GM18520 (cell line): Measurements from ENCODE around the gene GRIN3A.
"Not testable (repeated sequence)": the region's sequence is repeated elsewhere in the genome, so short reads cannot be mapped to it uniquely, and the experiment has no call there.

ENCODE experiments used
- ATAC-seq: cut with Tn5 transposase; IDR thresholded peaks from one replicate; pipeline ENCODE4 v1.9.1; 2021; ENCODE audit not compliant: unreplicated experiment

The GRIN3A gene

DNA sequence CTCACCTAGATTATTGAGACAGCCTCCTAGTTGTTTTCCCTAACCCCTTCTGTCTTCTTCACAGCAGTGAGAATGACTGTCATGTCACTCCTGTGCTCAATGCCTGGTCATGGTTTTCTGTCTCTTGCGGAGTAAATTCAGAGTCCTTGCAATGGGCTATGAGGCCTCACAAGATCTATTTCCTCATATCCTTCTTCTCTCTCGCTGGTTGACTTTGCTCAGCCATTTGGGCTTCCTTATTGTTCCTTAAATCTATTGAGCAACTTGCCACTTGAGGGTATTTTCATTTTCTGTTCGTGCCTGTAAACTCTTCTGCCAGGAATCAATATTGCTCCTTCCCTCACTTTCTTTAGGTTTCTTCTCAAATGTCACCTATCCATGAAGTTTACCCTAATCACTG lies 152.7 kb downstream of the GRIN3A start:
- ATAC-seq = no peak

- no peak for ATAC-seq
Measured at GRCh38 chr9:101582553-101582952, 155.9 kb downstream of the GRIN3A start.

- no peak for ATAC-seq
Measured at GRCh38 chr9:101579711-101580545, 158.5 kb downstream of the GRIN3A start.

DNA sequence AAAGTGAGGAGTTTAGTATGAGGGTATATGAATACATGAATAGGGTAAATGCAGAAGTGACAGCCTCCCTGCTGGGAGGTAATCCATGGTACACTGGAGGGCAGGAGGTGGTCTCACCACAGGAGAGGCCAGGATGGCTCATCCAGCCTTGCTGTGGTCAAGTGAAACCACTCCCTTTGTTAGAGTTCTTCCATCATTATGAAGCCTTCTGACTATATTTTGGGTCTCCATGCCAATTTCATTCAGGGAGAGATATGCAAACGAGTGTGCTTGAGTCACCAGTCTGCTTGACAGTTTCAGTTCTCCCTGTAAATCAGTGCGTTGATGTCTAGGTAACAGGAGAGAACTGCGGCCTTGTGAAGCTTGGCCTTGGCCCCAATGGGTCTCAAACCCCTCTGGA lies 160.1 kb downstream of the GRIN3A start:
- peak; percentile 51 for ATAC-seq

GRCh38 chr9:101574731-101575333 lies 163.6 kb downstream of the GRIN3A start:
- no peak for ATAC-seq

GRCh38 chr9:101572316-101572715 lies 166.1 kb downstream of the GRIN3A start:
- ATAC-seq = no peak

DNA sequence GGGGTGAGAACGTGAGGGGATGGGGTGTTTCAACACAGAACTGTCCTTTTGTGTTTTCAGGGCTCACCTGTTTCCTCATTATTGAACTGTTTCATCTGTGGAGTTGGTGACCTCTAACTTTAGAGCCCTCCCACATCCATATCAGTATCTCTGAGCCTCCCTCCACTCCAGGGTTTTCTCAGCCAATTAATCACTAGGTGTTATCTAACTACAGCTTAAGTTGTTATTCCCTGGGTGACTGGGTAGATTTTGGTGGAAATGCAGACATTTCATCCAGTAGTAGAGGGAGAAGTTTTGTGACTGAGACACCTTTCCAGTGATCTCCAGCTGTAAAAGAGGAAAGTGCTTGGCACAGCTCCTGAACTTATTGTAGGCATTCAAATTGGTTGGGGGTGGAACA lies 167.3 kb downstream of the GRIN3A start:
- no peak for ATAC-seq

DNA sequence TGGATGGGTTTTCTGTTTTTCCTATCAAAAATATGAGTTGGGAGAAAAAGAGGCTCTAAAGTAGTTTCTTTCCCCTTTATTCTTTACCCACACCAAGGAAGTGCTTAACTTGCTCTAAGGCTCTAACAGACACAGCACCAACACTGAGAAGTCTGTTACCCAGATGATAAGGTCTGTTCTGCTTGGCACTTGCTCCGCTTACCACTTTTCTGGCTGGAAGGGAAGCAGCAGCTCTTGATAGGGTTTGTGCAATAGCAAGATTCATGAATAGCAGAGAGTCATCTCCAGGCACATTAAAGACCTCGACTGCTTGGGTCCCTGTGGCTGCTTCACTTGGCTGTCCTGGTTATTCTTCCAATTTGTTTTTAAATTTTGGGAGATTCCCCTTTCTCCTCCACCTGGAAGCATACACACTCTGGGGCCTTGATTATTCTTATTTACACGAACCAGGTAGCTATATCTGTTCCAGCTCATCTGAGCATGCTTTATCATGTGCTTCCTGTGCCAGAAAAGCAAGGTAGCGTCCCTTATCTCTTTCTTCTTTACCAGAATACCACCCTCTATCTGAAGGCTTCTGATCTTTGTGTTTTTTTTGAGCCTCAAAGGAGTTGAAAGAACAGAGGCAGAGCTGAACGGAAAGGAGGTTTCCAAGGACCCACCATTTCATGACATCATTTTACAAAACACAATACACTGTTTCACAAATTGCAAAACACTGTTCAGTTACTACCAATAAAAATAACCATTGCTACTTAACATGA lies 168.5 kb downstream of the GRIN3A start:
- no peak for ATAC-seq

GRCh38 chr9:101567725-101568350 lies 170.6 kb downstream of the GRIN3A start:
- no peak for ATAC-seq

DNA sequence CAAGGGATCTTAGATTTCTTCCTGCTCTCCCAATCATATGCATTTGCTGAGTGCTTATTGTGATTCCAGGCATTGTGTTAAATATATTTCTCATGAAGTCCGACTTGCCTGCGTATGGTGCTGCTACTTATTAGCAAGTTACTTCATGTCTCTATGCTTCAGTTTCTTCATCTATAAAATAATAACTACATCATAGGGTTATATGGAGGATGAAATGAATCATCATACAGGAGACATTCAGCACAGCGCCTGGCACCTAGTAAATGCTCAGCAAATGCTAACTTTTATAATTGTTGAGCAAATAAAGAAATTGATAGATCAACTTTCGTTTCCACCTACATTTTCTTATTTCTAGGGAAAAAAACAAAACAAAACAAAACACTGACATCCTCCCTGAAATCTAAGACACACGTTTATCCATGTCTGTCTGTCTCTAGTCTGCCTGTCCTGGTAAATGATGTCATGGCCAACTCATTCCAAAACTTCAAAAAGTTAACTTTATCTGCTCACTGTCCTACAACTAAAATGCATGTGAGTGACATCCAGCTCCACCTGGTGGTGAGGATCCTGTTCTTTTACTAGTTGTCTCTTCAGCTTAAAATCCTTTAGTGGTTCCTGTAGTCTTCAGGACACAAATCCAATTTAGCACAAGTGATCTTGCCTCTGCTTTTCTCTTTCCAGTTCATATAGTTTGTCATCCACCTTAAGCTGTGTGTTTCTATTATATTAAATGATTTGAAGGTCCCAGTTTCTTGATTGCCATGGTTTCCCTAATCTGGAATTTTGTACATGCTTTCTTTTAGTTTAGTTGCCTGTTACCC lies 171.3 kb downstream of the GRIN3A start:
- no peak for ATAC-seq

DNA sequence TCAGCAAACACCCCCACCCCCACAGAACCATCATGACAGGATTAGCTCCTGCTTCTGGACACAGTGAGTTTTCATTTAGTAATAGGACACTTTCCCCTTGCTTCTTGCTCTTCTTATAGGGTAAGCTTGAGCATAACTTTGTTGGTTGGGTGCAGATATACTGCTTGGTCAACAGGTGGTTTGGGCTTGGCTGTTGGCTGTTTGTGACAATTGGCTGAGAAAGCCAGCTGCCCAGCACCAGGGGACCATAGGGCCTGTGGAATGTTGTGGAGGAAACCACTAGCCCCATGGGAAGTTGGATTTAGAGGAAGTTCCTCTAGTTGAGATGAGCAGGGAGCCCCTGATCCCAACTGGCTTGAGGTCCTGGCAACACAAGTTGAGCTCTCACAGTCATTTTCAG lies 174.2 kb downstream of the GRIN3A start:
- ATAC-seq = no peak

GRCh38 chr9:101562966-101563365 lies 175.5 kb downstream of the GRIN3A start:
- no peak for ATAC-seq

DNA sequence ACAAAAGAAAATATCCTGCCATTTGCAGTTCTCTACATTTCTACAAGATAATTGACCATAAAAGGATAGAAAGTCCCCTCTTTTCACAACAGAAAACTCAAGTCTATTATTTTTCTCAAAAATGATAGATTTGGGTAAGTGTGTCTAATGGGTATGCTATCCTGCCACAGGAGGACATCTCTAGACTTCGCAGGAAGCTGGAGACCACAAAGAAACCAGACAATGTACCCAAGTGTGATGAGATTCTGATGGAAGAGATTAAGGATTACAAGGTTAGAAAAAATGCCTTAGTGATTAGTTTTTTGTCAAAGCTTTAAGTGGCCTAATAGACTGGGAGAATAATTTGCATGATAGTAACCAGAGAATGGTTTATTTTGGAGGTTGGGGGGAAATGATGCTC lies 176.7 kb downstream of the GRIN3A start:
- no peak for ATAC-seq

DNA sequence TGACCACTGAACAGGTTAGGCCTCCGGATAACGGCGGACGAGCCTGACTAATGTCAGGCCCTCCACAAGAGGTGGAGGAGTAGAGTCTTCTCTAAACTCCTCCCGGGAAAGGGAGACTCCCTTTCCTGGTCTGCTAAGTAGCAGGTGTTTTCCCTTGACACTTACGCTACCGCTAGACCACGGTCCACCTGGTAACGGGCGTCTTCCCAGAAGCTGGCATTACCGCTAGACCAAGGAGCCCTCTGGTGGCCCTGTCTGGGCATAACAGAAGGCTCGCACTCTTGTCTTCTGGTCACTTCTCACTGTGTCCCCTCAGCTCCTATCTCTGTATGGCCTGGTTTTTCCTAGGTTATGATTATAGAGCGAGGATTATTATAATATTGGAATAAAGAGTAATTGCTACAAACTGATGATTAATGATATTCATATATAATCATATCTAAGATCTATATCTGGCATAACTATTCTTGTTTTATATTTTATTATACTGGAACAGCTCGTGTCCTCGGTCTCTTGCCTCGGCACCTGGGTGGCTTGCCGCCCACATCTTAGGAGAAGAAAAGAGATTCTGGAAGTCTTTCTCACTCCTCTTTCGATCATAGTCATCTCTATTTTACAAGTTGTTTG lies 188.9 kb downstream of the GRIN3A start:
- ATAC-seq = not testable (repeated sequence)

- ATAC-seq = no peak
Measured at GRCh38 chr9:101543098-101543735, 195.2 kb downstream of the GRIN3A start.

DNA sequence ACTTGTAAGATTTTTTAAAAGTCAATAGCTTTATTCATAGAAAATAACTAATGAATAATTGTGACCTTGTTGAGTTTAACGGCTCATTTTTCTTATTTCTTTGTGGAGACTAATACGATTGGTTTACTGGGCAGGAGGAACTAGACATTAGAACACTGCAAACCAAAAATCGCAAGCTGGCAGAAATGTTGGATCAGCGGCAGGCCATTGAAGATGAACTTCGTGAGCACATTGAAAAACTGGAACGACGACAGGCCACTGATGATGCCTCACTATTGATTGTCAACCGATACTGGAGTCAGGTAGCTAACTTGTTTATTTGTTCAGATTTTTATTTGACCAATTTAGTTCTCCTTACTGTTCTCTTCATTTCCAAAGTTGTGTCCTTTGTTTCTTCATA lies 198.4 kb downstream of the GRIN3A start:
- no peak for ATAC-seq

- no peak for ATAC-seq
Measured at GRCh38 chr9:101536938-101537337, 201.5 kb downstream of the GRIN3A start.

DNA sequence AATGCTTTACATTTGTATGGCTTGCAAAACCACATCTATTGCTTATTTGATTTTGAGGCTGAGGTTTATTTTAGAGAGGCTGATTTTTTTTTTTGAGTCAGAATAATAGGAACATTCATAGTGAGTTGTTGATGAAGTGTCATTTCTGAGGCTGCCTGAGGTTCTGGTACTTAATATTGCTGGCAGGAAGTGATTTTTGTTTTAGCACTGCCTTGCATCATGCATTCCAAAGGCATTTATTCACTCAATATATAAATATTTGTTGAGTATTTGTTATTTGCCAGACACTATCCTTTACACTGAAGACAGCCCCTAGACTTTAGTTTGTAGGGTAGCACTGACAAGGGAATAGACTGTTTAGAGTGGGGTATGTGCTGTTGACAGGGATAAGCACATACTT lies 202.1 kb downstream of the GRIN3A start:
- ATAC-seq = no peak

GRCh38 chr9:101533334-101534204 lies 204.9 kb downstream of the GRIN3A start, which contains the start of gene RNF20:
Gene RNF20, plus strand, starts transcription at chr9:101533853. Its CDS starts 1,571 bp downstream, at chr9:101535424.
- peak; percentile 96 for ATAC-seq
